IgD-negative memory B cell (primary cell): ENCODE data around the gene TMCO1. TPM values are rescaled to one million over a fixed set of nuclear protein-coding genes. Genes with fewer than 3 reads are reported as not detected.
"Not testable (repeated sequence)": the region's sequence is repeated elsewhere in the genome, so short reads cannot be mapped to it uniquely, and the experiment has no call there.

Experiments
- H3K27ac Mint-ChIP-seq, 3 donors: one replicate each; pipeline ENCODE4 v1.8.0; 2020 to 2022; ENCODE audit warnings: mild to moderate bottlenecking in 3 of 3, mixed read lengths in 3 of 3, moderate library complexity in 1 of 3
- H3K27me3 Mint-ChIP-seq: one replicate; pipeline ENCODE4 v1.8.0; 2021; ENCODE audit warnings: mixed read lengths
- H3K36me3 Mint-ChIP-seq: one replicate; pipeline ENCODE4 v1.8.0; 2020; ENCODE audit warnings: mild to moderate bottlenecking, mixed read lengths
- H3K4me1 Mint-ChIP-seq, 3 donors: one replicate each; pipeline ENCODE4 v1.8.0; 2020 to 2022; ENCODE audit warnings: mixed read lengths in 3 of 3, mild to moderate bottlenecking in 1 of 3
- H3K4me3 Mint-ChIP-seq, 4 donors: one replicate each; pipeline ENCODE4 v1.8.0; 2020 to 2022; ENCODE audit warnings: mild to moderate bottlenecking in 4 of 4, mixed read lengths in 4 of 4, moderate library complexity in 3 of 4
- H3K9me3 Mint-ChIP-seq, 3 donors: one replicate each; pipeline ENCODE4 v1.8.0; 2020 to 2021; ENCODE audit warnings: mixed read lengths in 3 of 3, mild to moderate bottlenecking in 1 of 3
- polyA plus RNA-seq: library from polyadenylated mRNA; unstranded; fragments of 300-500 nt; fragmentation: Illumina TruSeq; gene quantifications from one replicate; pipeline ENCODE4 v1.2.3, GENCODE V29; 2021

Gene TMCO1
- polyA plus RNA-seq, 1 donor from 2014 or later: 104 TPM

DNA sequence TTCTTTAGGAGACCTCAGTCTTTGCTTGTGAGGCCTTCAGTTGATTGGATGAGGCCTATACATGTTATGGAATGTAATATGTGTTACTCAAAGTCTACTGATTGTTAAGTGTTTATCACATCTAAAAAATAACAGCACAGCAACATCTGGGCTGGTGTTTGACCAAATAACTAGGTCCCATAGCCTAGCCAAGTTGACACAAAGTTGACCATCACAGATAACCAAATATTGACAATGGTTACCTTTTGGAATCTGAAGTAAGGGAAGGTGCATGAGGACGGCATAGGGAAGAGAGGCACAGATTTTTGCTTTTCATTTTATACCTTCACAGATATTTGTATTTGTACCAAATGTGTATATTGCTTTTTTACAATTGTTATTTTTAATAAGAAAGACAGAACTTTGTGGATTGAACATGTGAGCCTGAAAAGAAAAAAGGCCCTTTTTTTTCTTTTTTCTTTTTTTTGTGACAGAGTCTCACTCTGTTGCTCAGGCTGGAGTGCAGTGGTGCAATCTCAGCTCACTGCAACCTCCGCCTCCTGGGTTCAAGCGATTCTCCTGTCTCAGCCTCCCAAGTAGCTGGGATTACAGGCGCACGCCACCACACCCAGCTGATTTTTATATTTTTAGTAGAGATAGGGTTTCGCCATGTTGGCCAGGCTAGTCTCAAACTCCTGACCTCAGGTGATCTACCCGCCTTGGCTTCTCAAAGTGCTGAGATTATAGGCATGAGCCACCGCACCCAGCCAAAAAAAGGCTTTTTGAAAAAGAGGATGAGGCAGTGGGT, 52.2 kb downstream of the TMCO1 start:
- H3K27me3 Mint-ChIP-seq, H3K36me3 Mint-ChIP-seq, H3K4me1 Mint-ChIP-seq, H3K9me3 Mint-ChIP-seq, H3K4me3 Mint-ChIP-seq: not testable (repeated sequence)
- H3K27ac Mint-ChIP-seq: peak overlapping the region in 1 of 3 donors; percentile 53

DNA sequence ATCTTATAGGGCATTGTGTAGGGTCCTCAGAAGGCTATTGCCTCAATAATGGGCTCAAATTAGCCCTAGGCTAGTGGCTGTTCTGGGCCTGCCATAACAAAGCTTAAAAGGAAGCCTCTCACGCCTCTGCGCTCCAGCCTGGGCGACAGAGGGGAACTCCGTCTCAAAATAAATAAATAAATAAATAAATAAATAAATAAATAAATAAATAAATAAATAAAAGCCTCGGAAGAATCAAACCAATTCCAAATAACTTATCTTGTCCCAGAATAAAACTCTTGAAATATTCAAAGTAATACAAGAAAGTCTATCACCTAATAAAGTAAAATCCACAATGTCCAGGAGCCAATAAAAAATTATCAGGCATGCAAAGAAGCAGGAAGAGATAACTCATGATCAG, 55.9 kb downstream of the TMCO1 start:
- no peak overlapping the region for H3K4me3 Mint-ChIP-seq
- H3K27me3 Mint-ChIP-seq: peaks cover 11% of the 10 kb centered on the region
- no peaks in the 10 kb centered on the region for H3K4me1 Mint-ChIP-seq
- H3K9me3 Mint-ChIP-seq: peaks cover 0 to 7% (median 0%) of the 10 kb centered on the region in 3 donors
- no peaks in the 10 kb centered on the region for H3K36me3 Mint-ChIP-seq
- no peak overlapping the region for H3K27ac Mint-ChIP-seq

- H3K4me3 Mint-ChIP-seq: no peak overlapping the region
- no peaks in the 10 kb centered on the region for H3K36me3 Mint-ChIP-seq
- H3K27ac Mint-ChIP-seq: no peak overlapping the region
- no peaks in the 10 kb centered on the region for H3K4me1 Mint-ChIP-seq
- H3K27me3 Mint-ChIP-seq: peaks cover 18% of the 10 kb centered on the region
- H3K9me3 Mint-ChIP-seq: peaks cover 0 to 4% (median 0%) of the 10 kb centered on the region in 3 donors
Measured at GRCh38 chr1:165707984-165708706, 60.5 kb downstream of the TMCO1 start.

- H3K27me3 Mint-ChIP-seq: peaks cover 16% of the 10 kb centered on the region
- H3K4me1 Mint-ChIP-seq: peaks cover 0 to 6% (median 0%) of the 10 kb centered on the region in 3 donors
- no peak overlapping the region for H3K4me3 Mint-ChIP-seq
- H3K36me3 Mint-ChIP-seq: no peaks in the 10 kb centered on the region
- no peaks in the 10 kb centered on the region for H3K9me3 Mint-ChIP-seq
- H3K27ac Mint-ChIP-seq: no peak overlapping the region
Measured at GRCh38 chr1:165703648-165704047, 65.0 kb downstream of the TMCO1 start.

- H3K36me3 Mint-ChIP-seq, H3K27ac Mint-ChIP-seq, H3K9me3 Mint-ChIP-seq, H3K27me3 Mint-ChIP-seq: not testable (repeated sequence)
- peaks cover 6 to 13% (median 7%) of the 10 kb centered on the region in 3 donors for H3K4me1 Mint-ChIP-seq
- H3K4me3 Mint-ChIP-seq: peak overlapping the region in 1 of 4 donors; percentile 61
Measured at GRCh38 chr1:165701922-165702321, 66.7 kb downstream of the TMCO1 start.

DNA sequence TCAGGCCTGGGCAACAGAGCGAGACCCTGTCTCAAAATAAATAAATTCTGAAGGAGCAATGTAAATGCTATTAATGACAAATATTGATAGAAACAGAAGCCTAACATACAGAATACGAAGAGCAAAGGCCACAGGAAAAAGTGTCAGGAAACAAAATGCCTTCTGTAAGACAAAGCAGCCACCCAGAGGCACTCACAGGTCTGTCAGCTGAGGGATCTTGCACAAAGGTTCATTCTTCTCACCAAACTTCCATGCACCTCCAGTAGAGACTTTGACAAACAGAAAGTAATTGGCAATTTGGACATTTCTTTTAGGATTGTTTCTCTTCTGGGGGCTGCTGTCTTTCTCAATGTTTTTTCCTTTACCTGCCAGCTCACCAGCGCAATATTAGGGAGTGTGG, 69.1 kb downstream of the TMCO1 start:
- peaks cover 16 to 24% (median 21%) of the 10 kb centered on the region in 3 donors for H3K4me1 Mint-ChIP-seq
- peaks cover 2% of the 10 kb centered on the region for H3K27me3 Mint-ChIP-seq
- peak overlapping the region; percentile 16 to 77 (median 20) for H3K4me3 Mint-ChIP-seq
- H3K27ac Mint-ChIP-seq: peak overlapping the region in 2 of 3 donors; percentile 21 to 55
- H3K9me3 Mint-ChIP-seq: no peaks in the 10 kb centered on the region
- H3K36me3 Mint-ChIP-seq: peaks cover 1% of the 10 kb centered on the region

- Mint-ChIP-seq H3K27me3 (no peaks in the 10 kb centered on the region), H3K4me3 (peak overlapping the region; percentile 91 to 100 (median 98)), H3K36me3 (peaks cover 1% of the 10 kb centered on the region), H3K27ac (peak overlapping the region; percentile 83 to 98 (median 97)), H3K9me3 (no peaks in the 10 kb centered on the region), H3K4me1 (peaks cover 16 to 24% (median 21%) of the 10 kb centered on the region in 3 donors)
Measured at GRCh38 chr1:165698761-165699052, 70.0 kb downstream of the TMCO1 start.

DNA sequence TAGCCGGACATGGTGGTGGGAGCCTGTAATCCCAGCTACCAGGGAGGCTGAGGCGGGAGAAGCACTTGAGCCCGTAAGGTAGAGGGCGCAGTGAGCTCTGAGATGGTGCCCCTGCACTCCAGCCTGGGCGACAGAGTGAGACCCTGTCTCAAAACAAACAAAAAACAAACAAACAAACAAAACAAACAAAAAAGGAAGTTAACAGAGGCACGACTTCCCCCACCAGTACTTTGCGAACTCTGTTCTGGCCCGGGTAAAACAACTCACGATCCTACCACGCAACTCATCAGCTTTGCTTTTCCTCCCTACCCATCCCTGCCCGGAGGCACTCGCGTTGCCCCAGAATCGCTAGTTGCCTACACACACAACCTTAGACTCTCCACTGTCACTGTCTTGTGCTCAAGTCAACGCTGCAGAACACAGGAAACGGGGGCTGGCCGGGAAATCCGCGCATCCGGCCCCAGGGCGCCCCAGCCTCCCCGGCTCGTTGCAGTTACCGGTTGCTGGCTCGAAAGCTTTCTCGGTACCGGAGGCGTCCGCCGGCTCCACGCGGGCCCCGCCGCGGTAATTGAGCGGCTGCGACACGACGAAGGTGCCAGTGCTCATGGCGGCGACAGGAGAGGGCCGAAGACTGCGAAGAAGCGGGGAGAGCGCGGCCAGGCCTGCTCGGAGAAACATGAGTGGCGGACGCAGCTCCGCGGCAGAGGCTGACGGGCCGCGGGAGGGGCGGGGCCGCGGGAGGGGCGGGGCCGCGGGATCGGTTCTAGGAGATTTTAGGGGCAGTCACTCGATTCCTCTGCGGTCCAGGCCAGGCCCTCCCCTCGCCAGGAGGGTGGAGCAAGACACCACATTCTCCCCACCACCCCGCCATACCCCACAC, 70.5 kb downstream of the TMCO1 start, which contains the start of gene ALDH9A1:
Gene ALDH9A1 (minus strand): TSS at position 682 of the 880 bp plus-strand sequence. CDS start 4 bp downstream, at position 678.
- H3K27ac Mint-ChIP-seq: peak within 1 kb of the TSS; percentile 83 to 98 (median 97)
- H3K4me1 Mint-ChIP-seq: peaks cover 16 to 24% (median 21%) of the 10 kb centered on the region in 3 donors
- peaks cover 1% of the 10 kb centered on the region for H3K36me3 Mint-ChIP-seq
- peak within 1 kb of the TSS; percentile 91 to 100 (median 98) for H3K4me3 Mint-ChIP-seq
- no peaks in the 10 kb centered on the region for H3K27me3 Mint-ChIP-seq
- H3K9me3 Mint-ChIP-seq: no peaks in the 10 kb centered on the region

DNA sequence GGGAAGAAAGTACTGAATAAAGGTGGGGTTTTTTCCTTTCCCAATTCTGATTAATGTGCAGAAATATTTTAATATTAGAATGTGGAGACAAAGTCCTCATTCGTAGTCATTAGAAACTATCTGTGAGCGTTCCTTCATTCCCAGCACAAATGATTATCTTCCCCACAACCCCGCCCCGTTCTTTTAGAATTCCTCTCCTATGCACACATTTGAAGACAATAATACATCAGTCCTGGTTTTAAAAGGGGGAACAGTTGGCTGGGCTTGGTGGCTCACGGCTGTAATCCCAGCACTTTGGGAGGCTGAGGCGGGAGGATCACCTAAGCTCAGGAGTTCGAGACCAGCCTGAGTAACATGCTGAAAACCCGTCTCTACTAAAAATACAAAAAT, 71.2 kb downstream of the TMCO1 start:
- Mint-ChIP-seq H3K27me3 (no peaks in the 10 kb centered on the region), H3K4me1 (peaks cover 16 to 24% (median 21%) of the 10 kb centered on the region in 3 donors), H3K4me3 (peak overlapping the region; percentile 91 to 100 (median 98)), H3K27ac (peak overlapping the region; percentile 83 to 98 (median 97)), H3K9me3 (no peaks in the 10 kb centered on the region), H3K36me3 (peaks cover 1% of the 10 kb centered on the region)

GRCh38 chr1:165696625-165697100, 72.0 kb downstream of the TMCO1 start:
- Mint-ChIP-seq H3K4me3 (peak overlapping the region; percentile 58 to 99 (median 94)), H3K27ac (peak overlapping the region; percentile 82 to 98 (median 83)), H3K27me3 (no peaks in the 10 kb centered on the region), H3K9me3 (no peaks in the 10 kb centered on the region), H3K4me1 (peaks cover 16 to 28% (median 21%) of the 10 kb centered on the region in 3 donors), H3K36me3 (peaks cover 5% of the 10 kb centered on the region)

DNA sequence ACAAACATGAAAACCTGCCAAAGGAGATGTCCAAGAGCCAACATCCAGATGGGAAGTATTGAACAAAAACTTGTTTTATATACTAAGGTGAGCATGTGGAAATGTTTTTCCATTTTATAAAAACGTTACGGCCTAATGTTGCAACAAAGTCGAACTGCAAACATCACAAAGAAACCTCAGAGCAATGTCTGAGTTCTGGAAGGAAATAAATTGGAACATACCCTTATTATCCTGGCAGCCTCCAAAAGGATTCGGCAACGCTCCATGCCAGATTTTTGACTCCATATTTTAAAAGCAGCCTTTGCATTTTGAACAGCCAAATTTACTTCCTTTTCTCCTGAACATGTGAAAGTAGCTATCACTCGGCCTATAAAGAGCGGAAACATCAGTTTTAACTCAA, 73.6 kb downstream of the TMCO1 start:
- peaks cover 10% of the 10 kb centered on the region for H3K36me3 Mint-ChIP-seq
- peaks cover 16 to 31% (median 21%) of the 10 kb centered on the region in 3 donors for H3K4me1 Mint-ChIP-seq
- no peaks in the 10 kb centered on the region for H3K27me3 Mint-ChIP-seq
- peak overlapping the region in 1 of 4 donors; percentile 54 for H3K4me3 Mint-ChIP-seq
- no peak overlapping the region for H3K27ac Mint-ChIP-seq
- H3K9me3 Mint-ChIP-seq: no peaks in the 10 kb centered on the region

DNA sequence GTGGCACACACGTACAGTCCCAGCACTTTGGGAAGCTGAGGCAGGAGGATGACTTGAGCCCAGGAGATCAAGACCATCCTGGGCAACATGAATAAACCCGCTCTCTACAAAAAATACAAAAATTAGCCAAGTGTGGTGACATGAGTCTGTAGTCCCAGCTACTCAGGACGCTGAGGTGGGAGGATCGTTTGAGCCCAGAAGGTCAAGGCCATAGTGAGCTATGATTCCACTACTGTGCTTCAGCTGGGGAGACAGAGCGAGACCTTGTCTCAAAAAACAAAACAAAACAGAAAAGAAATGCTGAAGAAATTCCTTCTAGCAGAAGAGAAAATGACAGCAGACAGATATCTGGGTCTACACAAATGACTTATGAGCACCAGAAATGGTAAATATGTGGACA, 80.6 kb downstream of the TMCO1 start:
- H3K4me1 Mint-ChIP-seq: peaks cover 22 to 36% (median 24%) of the 10 kb centered on the region in 3 donors
- no peaks in the 10 kb centered on the region for H3K9me3 Mint-ChIP-seq
- peak overlapping the region in 1 of 4 donors; percentile 71 for H3K4me3 Mint-ChIP-seq
- no peak overlapping the region for H3K27ac Mint-ChIP-seq
- no peaks in the 10 kb centered on the region for H3K27me3 Mint-ChIP-seq
- peaks cover 14% of the 10 kb centered on the region for H3K36me3 Mint-ChIP-seq

GRCh38 chr1:165686971-165687433, 81.7 kb downstream of the TMCO1 start:
- peak overlapping the region; percentile 3 to 79 (median 60) for H3K4me3 Mint-ChIP-seq
- no peaks in the 10 kb centered on the region for H3K9me3 Mint-ChIP-seq
- peaks cover 22 to 34% (median 24%) of the 10 kb centered on the region in 3 donors for H3K4me1 Mint-ChIP-seq
- H3K36me3 Mint-ChIP-seq: peaks cover 14% of the 10 kb centered on the region
- no peaks in the 10 kb centered on the region for H3K27me3 Mint-ChIP-seq
- peak overlapping the region; percentile 16 to 90 (median 47) for H3K27ac Mint-ChIP-seq
